ENCODE results near the gene PRKCG.
"Not testable (repeated sequence)": the region's sequence is repeated elsewhere in the genome, so short reads cannot be mapped to it uniquely, and the experiment has no call there.

Gene PRKCG

GRCh38 chr19:53881482-53882390 is at the start of gene PRKCG:
Gene PRKCG (plus strand): TSS chr19:53882197. CDS start chr19:53882495, 298 bp downstream.
- Histone ChIP-seq H3K27me3 (replicated peaks; ENCODE audit: control insufficient read depth, insufficient read depth, low read length) (no peaks in the 10 kb centered on the region; the same call in none of the 2 replicates), H3K36me3 (ENCODE audit: control insufficient read depth, insufficient read depth, low read length) (no peaks in the 10 kb centered on the region), H3K4me3 (replicated peaks; ENCODE audit: low read depth, low read length) (peak within 1 kb of the TSS; percentile 30)
- peak; percentile 56 for DNase-seq (ENCODE audit: extremely low read depth, insufficient read length)
- peak; percentile 40 for TF ChIP-seq CTCF (IDR thresholded peaks at IDR 0.05; ENCODE audit: insufficient read depth, low read length, poor library complexity, severe bottlenecking)

GRCh38 chr19:53832861-53833260 is 49.1 kb upstream of the PRKCG start:
- not testable (repeated sequence) for H3K4me3 ChIP-seq (replicated peaks; ENCODE audit: low read depth, low read length); H3K36me3 ChIP-seq (ENCODE audit: control insufficient read depth, insufficient read depth, low read length); H3K27me3 ChIP-seq (replicated peaks; ENCODE audit: control insufficient read depth, insufficient read depth, low read length); DNase-seq (ENCODE audit: extremely low read depth, insufficient read length)

GRCh38 chr19:53838446-53838845 is 43.6 kb upstream of the PRKCG start:
- H3K36me3 ChIP-seq (ENCODE audit: control insufficient read depth, insufficient read depth, low read length); H3K27me3 ChIP-seq (replicated peaks; ENCODE audit: control insufficient read depth, insufficient read depth, low read length); DNase-seq (ENCODE audit: extremely low read depth, insufficient read length); H3K4me3 ChIP-seq (replicated peaks; ENCODE audit: low read depth, low read length): not testable (repeated sequence)

GRCh38 chr19:53840241-53840640 is 41.8 kb upstream of the PRKCG start:
- DNase-seq (ENCODE audit: extremely low read depth, insufficient read length); H3K4me3 ChIP-seq (replicated peaks; ENCODE audit: low read depth, low read length); H3K27me3 ChIP-seq (replicated peaks; ENCODE audit: control insufficient read depth, insufficient read depth, low read length); H3K36me3 ChIP-seq (ENCODE audit: control insufficient read depth, insufficient read depth, low read length): not testable (repeated sequence)

GRCh38 chr19:53840914-53841313 is 41.1 kb upstream of the PRKCG start:
- DNase-seq (ENCODE audit: extremely low read depth, insufficient read length); H3K4me3 ChIP-seq (replicated peaks; ENCODE audit: low read depth, low read length); H3K36me3 ChIP-seq (ENCODE audit: control insufficient read depth, insufficient read depth, low read length); H3K27me3 ChIP-seq (replicated peaks; ENCODE audit: control insufficient read depth, insufficient read depth, low read length): not testable (repeated sequence)

GRCh38 chr19:53844849-53845246 is 37.1 kb upstream of the PRKCG start:
- Histone ChIP-seq H3K4me3 (replicated peaks; ENCODE audit: low read depth, low read length) (no peak overlapping the region), H3K27me3 (replicated peaks; ENCODE audit: control insufficient read depth, insufficient read depth, low read length) (no peaks in the 10 kb centered on the region), H3K36me3 (ENCODE audit: control insufficient read depth, insufficient read depth, low read length) (no peaks in the 10 kb centered on the region)
- DNase-seq (ENCODE audit: extremely low read depth, insufficient read length), result no peak
- no peak for TF ChIP-seq CTCF (IDR thresholded peaks at IDR 0.05; ENCODE audit: insufficient read depth, low read length, poor library complexity, severe bottlenecking)

- no peak for TF ChIP-seq CTCF (IDR thresholded peaks at IDR 0.05; ENCODE audit: insufficient read depth, low read length, poor library complexity, severe bottlenecking)
- Histone ChIP-seq H3K27me3 (replicated peaks; ENCODE audit: control insufficient read depth, insufficient read depth, low read length) (no peaks in the 10 kb centered on the region), H3K36me3 (ENCODE audit: control insufficient read depth, insufficient read depth, low read length) (no peaks in the 10 kb centered on the region), H3K4me3 (replicated peaks; ENCODE audit: low read depth, low read length) (no peak overlapping the region)
- no peak for DNase-seq (ENCODE audit: extremely low read depth, insufficient read length)
These were observed 34.4 kb upstream of the PRKCG start for GRCh38 chr19:53847555-53847954.

Data from GM06990 (cell line).